WERI-Rb-1 (cell line): ENCODE data around the gene SLC12A7.

Experiments used
- DNase-seq: peaks from one replicate; pipeline ENCODE4 v3.0.0-alpha.2; 2020
- H3K27ac ChIP-seq: fragments of 250-450 bp; sonication (Bioruptor Pico); 2 replicates; pipeline ENCODE4 v1.5.1; 2020; ENCODE audit warnings: mild to moderate bottlenecking, moderate library complexity
- H3K27me3 ChIP-seq: fragments of 250-450 bp; sonication (Bioruptor Pico); 2 replicates; pipeline ENCODE4 v1.5.1; 2021; ENCODE audit warnings: mild to moderate bottlenecking, low read depth, moderate library complexity; ENCODE audit not compliant: insufficient read depth, severe bottlenecking
- H3K36me3 ChIP-seq: fragments of 250-450 bp; sonication (Bioruptor Pico); 2 replicates; pipeline ENCODE4 v1.5.1; 2020; ENCODE audit warnings: mild to moderate bottlenecking, moderate library complexity
- H3K4me3 ChIP-seq: 2 replicates; pipeline ENCODE4 v1.5.1; 2011; ENCODE audit warnings: low read depth, mild to moderate bottlenecking, control low read depth, low read length
- H3K9me3 ChIP-seq: fragments of 250-450 bp; sonication (Bioruptor Pico); 2 replicates; pipeline ENCODE4 v1.5.1; 2021; ENCODE audit warnings: mild to moderate bottlenecking, moderate library complexity; ENCODE audit not compliant: severe bottlenecking
- TF ChIP-seq, protein P1 (sequence below): IDR thresholded peaks from 2 replicates; pipeline ENCODE4 v1.5.1; 2011; ENCODE audit warnings: low read depth, mild to moderate bottlenecking, control low read depth, inconsistent platforms, low read length

SLC12A7 gene

GRCh38 chr5:1079961-1080360 lies 31.9 kb downstream of the SLC12A7 start:
- DNase-seq, result no peak
- peaks cover 63% of the 10 kb centered on the region for H3K36me3 ChIP-seq
- TF ChIP-seq, protein P1, sequence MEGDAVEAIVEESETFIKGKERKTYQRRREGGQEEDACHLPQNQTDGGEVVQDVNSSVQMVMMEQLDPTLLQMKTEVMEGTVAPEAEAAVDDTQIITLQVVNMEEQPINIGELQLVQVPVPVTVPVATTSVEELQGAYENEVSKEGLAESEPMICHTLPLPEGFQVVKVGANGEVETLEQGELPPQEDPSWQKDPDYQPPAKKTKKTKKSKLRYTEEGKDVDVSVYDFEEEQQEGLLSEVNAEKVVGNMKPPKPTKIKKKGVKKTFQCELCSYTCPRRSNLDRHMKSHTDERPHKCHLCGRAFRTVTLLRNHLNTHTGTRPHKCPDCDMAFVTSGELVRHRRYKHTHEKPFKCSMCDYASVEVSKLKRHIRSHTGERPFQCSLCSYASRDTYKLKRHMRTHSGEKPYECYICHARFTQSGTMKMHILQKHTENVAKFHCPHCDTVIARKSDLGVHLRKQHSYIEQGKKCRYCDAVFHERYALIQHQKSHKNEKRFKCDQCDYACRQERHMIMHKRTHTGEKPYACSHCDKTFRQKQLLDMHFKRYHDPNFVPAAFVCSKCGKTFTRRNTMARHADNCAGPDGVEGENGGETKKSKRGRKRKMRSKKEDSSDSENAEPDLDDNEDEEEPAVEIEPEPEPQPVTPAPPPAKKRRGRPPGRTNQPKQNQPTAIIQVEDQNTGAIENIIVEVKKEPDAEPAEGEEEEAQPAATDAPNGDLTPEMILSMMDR, result no peak
- H3K27ac ChIP-seq, result no peak overlapping the region
- no peak overlapping the region for H3K4me3 ChIP-seq
- no peaks in the 10 kb centered on the region for H3K9me3 ChIP-seq
- H3K27me3 ChIP-seq, result no peaks in the 10 kb centered on the region

GRCh38 chr5:1079486-1079885 lies 32.4 kb downstream of the SLC12A7 start:
- Histone ChIP-seq H3K36me3 (peaks cover 63% of the 10 kb centered on the region), H3K27me3 (no peaks in the 10 kb centered on the region), H3K27ac (no peak overlapping the region), H3K4me3 (no peak overlapping the region), H3K9me3 (no peaks in the 10 kb centered on the region)
- DNase-seq, result no peak
- TF ChIP-seq, protein P1, result no peak

DNA sequence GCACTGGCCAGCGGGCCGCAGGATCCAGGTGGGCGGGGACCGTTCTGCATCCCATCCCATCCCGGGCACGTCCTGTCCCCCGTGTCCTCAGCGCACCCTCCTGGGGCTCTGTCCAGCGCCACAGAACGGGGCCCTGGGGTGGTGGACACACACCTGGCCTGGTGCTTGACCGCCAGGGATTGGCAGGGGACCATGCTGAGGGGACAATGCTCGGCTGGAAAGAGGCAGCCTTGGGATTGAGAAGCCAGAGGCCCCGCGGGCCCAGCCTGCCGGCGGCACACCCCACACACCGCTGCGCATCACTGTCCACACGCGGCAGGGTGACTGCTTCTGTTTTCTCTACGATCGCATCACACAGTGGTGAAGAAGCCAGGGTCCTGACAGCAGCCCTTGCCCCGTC lies 33.0 kb downstream of the SLC12A7 start:
- TF ChIP-seq, protein P1, result no peak
- no peak for DNase-seq
- Histone ChIP-seq H3K27ac (no peak overlapping the region), H3K9me3 (no peaks in the 10 kb centered on the region), H3K4me3 (no peak overlapping the region), H3K36me3 (peaks cover 64% of the 10 kb centered on the region), H3K27me3 (no peaks in the 10 kb centered on the region)

DNA sequence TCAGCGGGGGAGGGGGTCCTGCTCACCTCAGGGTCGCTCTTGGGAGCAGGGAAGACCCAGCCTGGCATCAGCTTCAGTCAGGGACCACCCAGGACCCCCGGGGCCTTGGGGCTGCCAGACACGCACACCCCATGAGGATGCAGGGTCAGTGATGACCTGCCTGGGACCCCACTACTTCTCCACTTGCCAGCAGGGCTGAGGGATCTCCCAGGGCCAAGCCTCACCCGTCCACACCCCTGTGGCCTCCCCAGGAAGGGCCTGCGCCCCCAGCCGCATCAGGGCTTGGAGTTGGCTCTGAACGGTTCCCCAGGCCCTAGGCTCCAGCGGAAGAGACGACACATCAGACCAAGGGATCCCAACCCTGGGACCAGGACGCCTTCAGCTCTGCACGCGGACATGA lies 33.7 kb downstream of the SLC12A7 start:
- no peak overlapping the region for H3K27ac ChIP-seq
- TF ChIP-seq, protein P1, result no peak
- no peaks in the 10 kb centered on the region for H3K9me3 ChIP-seq
- H3K27me3 ChIP-seq, result no peaks in the 10 kb centered on the region
- peaks cover 64% of the 10 kb centered on the region for H3K36me3 ChIP-seq
- DNase-seq, result no peak
- H3K4me3 ChIP-seq, result no peak overlapping the region

- no peaks in the 10 kb centered on the region for H3K27me3 ChIP-seq
- peaks cover 65% of the 10 kb centered on the region for H3K36me3 ChIP-seq
- H3K9me3 ChIP-seq, result no peaks in the 10 kb centered on the region
- no peak for DNase-seq
- TF ChIP-seq, protein P1, result no peak
- no peak overlapping the region for H3K4me3 ChIP-seq
- no peak overlapping the region for H3K27ac ChIP-seq
Measured at GRCh38 chr5:1077491-1078020, 34.3 kb downstream of the SLC12A7 start.

GRCh38 chr5:1077026-1077425 lies 34.8 kb downstream of the SLC12A7 start:
- Histone ChIP-seq H3K4me3 (no peak overlapping the region), H3K36me3 (peaks cover 65% of the 10 kb centered on the region), H3K27me3 (no peaks in the 10 kb centered on the region), H3K9me3 (no peaks in the 10 kb centered on the region), H3K27ac (no peak overlapping the region)
- TF ChIP-seq, protein P1, result no peak
- DNase-seq, result no peak
